K562 (cell line): ENCODE results near the gene ZSWIM3. TPM values are rescaled to one million over a fixed set of nuclear protein-coding genes. Genes with fewer than 3 reads are reported as not detected.

ENCODE experiments used
- CREB1 ChIP-seq, 2 experiments: sonication (generic) in 1 of 2; formaldehyde crosslinking in 1 of 2; IDR thresholded peaks; 2 replicates each; pipeline versions ENCODE4 v1.6.1 to v1.8.0; 2012 to 2022; ENCODE audit warnings: inconsistent platforms in 1 of 2, mild to moderate bottlenecking in 1 of 2, missing genetic modification reagents in 1 of 2, moderate library complexity in 1 of 2
- E2F6 ChIP-seq, 2 experiments: IDR thresholded peaks; 2 replicates each; pipeline ENCODE4 v1.6.1; 2011; ENCODE audit warnings: borderline replicate concordance in 1 of 2, control low read depth in 1 of 2, low read depth in 1 of 2, low read length in 1 of 2, mild to moderate bottlenecking in 1 of 2, mixed read lengths in 1 of 2, moderate library complexity in 1 of 2; ENCODE audit not compliant: insufficient read depth in 1 of 2, insufficient read length in 1 of 2, poor library complexity in 1 of 2, severe bottlenecking in 1 of 2; ENCODE audit errors: extremely low read depth in 1 of 2
- REST ChIP-seq, 2 experiments: fragments of 450-650 bp; formaldehyde crosslinking in 1 of 2; IDR thresholded peaks; 2 replicates each; pipeline versions ENCODE4 v1.4.0 to v1.6.1; 2014 to 2020; ENCODE audit warnings: mild to moderate bottlenecking in 2 of 2, borderline replicate concordance in 1 of 2, low read depth in 1 of 2
- XRCC4 ChIP-seq: IDR thresholded peaks from one replicate; pipeline ENCODE4 v1.6.1; 2011; ENCODE audit not compliant: insufficient read depth, insufficient read length; ENCODE audit errors: extremely low read depth
- YY1 ChIP-seq, 3 experiments: IDR thresholded peaks; 2 replicates each; pipeline ENCODE4 v1.6.1; 2011; ENCODE audit warnings: low read length in 2 of 3, mild to moderate bottlenecking in 2 of 3, moderate library complexity in 2 of 3, borderline replicate concordance in 1 of 3, control low read depth in 1 of 3, low read depth in 1 of 3; ENCODE audit not compliant: insufficient read depth in 3 of 3, insufficient replicate concordance in 2 of 3, control insufficient read depth in 1 of 3, insufficient read length in 1 of 3; ENCODE audit errors: extremely low read depth in 1 of 3
- ZNF311 ChIP-seq: fragments of 250-450 bp; sonication (Bioruptor Pico); IDR thresholded peaks from 2 replicates; pipeline ENCODE4 v1.4.0; 2020; ENCODE audit warnings: mild to moderate bottlenecking, moderate library complexity
- ZNF551 ChIP-seq: fragments of 250-450 bp; sonication (Bioruptor Pico); IDR thresholded peaks from 2 replicates; pipeline ENCODE4 v1.5.0; 2021; ENCODE audit warnings: mild to moderate bottlenecking, moderate library complexity
- polyA plus RNA-seq, 8 experiments: library from polyadenylated mRNA; depleted of rRNA in 4 of 8; stranded (reverse) in 5 of 8; unstranded in 3 of 8; fragments of >200 nt; fragmentation: Nextera tagmentation in 2 of 8; fragmentation: Illumina TruSeq in 1 of 8; extraction: Ambion mirVana in 2 of 8; extraction: Trizol in 1 of 8; gene quantifications; 2 replicates each; pipeline versions ENCODE4 v1.2.1 to v1.2.3, GENCODE V29; 2011 to 2014; ENCODE audit warnings: inconsistent platforms in 1 of 8, missing spikeins in 1 of 8
- total RNA-seq, 7 experiments: library from RNA; depleted of rRNA in 6 of 7; stranded (reverse); fragments of >200 nt in 6 of 7; fragmentation: Illumina TruSeq in 2 of 7; extraction: Trizol in 2 of 7; gene quantifications; 2 replicates each; pipeline versions ENCODE4 v1.2.1 to v1.2.3, GENCODE V29; 2011 to 2021; ENCODE audit warnings: low replicate concordance in 1 of 7
- TF ChIP-seq, protein P1 (sequence below): sonication (generic); formaldehyde crosslinking; IDR thresholded peaks from 2 replicates; pipeline ENCODE4 v1.8.0; 2023; ENCODE audit warnings: missing genetic modification reagents, mild to moderate bottlenecking, borderline replicate concordance

ZSWIM3 gene
- total and polyA plus RNA-seq, 9 of the 15 experiments (the other 6 are each of a cell fraction or from before 2014, with no cell fraction given), result 1.7 to 4.3 (median 2.9) TPM

- TF ChIP-seq ZNF311, result 0 out of 2 replicates have a peak, but pooled peaks have one; percentile 24
- no peak for TF ChIP-seq XRCC4
- TF ChIP-seq E2F6 (IDR thresholded peaks at IDR 0.05; ENCODE audit: borderline replicate concordance in 1 of 2, extremely low read depth in 1 of 2, insufficient read depth in 1 of 2, insufficient read length in 1 of 2, low read depth in 1 of 2, low read length in 1 of 2, poor library complexity in 1 of 2, severe bottlenecking in 1 of 2), result peak; percentile 54 to 59
- TF ChIP-seq, protein P1, sequence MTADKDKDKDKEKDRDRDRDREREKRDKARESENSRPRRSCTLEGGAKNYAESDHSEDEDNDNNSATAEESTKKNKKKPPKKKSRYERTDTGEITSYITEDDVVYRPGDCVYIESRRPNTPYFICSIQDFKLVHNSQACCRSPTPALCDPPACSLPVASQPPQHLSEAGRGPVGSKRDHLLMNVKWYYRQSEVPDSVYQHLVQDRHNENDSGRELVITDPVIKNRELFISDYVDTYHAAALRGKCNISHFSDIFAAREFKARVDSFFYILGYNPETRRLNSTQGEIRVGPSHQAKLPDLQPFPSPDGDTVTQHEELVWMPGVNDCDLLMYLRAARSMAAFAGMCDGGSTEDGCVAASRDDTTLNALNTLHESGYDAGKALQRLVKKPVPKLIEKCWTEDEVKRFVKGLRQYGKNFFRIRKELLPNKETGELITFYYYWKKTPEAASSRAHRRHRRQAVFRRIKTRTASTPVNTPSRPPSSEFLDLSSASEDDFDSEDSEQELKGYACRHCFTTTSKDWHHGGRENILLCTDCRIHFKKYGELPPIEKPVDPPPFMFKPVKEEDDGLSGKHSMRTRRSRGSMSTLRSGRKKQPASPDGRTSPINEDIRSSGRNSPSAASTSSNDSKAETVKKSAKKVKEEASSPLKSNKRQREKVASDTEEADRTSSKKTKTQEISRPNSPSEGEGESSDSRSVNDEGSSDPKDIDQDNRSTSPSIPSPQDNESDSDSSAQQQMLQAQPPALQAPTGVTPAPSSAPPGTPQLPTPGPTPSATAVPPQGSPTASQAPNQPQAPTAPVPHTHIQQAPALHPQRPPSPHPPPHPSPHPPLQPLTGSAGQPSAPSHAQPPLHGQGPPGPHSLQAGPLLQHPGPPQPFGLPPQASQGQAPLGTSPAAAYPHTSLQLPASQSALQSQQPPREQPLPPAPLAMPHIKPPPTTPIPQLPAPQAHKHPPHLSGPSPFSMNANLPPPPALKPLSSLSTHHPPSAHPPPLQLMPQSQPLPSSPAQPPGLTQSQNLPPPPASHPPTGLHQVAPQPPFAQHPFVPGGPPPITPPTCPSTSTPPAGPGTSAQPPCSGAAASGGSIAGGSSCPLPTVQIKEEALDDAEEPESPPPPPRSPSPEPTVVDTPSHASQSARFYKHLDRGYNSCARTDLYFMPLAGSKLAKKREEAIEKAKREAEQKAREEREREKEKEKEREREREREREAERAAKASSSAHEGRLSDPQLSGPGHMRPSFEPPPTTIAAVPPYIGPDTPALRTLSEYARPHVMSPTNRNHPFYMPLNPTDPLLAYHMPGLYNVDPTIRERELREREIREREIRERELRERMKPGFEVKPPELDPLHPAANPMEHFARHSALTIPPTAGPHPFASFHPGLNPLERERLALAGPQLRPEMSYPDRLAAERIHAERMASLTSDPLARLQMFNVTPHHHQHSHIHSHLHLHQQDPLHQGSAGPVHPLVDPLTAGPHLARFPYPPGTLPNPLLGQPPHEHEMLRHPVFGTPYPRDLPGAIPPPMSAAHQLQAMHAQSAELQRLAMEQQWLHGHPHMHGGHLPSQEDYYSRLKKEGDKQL (CRISPR knock-in tag), result no peak
- peak in 1 of 3 experiments; percentile 0 for TF ChIP-seq YY1 (IDR thresholded peaks at IDR 0.05; ENCODE audit: borderline replicate concordance in 1 of 3, control insufficient read depth in 1 of 3, extremely low read depth in 1 of 3, insufficient read depth in 3 of 3, insufficient read length in 1 of 3, insufficient replicate concordance in 2 of 3, low read depth in 1 of 3, low read length in 2 of 3)
- TF ChIP-seq REST (IDR thresholded peaks at IDR 0.05; ENCODE audit: borderline replicate concordance), result no peak
- peak; percentile 60 for TF ChIP-seq REST (CRISPR knock-in tag; IDR thresholded peaks at IDR 0.05; ENCODE audit: low read depth)
- TF ChIP-seq ZNF551 (CRISPR knock-in tag), result no peak
- no peak for TF ChIP-seq CREB1 (IDR thresholded peaks at IDR 0.05)
- 0 out of 2 replicates have a peak, but pooled peaks have one; percentile 24 for TF ChIP-seq CREB1 (CRISPR knock-in tag; IDR thresholded peaks at IDR 0.05)
These were observed 23.3 kb upstream of the ZSWIM3 start (continued) for GRCh38 chr20:45833883-45834796.
